ENCODE data around the gene FHAD1. TPM values are rescaled to one million over a fixed set of nuclear protein-coding genes. Genes with fewer than 3 reads are reported as not detected.

Gene FHAD1
- polyA plus RNA-seq, 1 of the 3 experiments (the other 2 are of a cell fraction): 0.48 TPM

DNA sequence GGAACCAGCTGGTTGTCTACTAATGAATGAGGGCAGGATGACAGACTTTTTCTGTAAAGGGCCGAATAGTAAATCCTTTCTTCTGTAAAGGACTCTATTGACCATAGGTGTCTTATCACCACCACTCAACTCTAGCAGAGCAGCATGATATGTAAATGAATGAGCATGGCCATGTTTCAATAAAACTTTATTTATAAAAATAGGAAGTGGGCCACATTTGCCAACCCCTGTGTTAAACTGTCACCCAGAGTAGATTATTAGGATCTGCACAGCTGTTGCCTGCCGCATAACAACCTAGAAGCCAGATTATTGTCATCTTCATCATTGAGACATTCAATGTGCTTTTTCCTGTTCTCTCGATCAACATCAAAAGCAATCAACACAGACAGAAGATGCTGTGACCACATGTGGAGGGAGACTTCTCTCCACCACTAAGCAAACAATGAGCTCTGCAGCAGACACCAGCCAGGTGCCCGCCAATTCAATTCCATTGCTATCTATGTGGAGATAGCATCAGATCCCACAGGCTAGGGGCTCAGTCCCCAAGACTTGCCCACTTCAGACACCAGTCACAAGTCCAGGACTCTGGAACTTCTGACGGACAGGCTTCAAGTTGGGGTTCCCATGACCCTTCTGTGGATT lies 155.9 kb downstream of the FHAD1 start:
- Histone ChIP-seq H3K27ac (ENCODE audit: low read depth in 2 of 2, low read length in 1 of 2) (no peak overlapping the region), H4K20me1 (ENCODE audit: insufficient read depth) (no peaks in the 10 kb centered on the region), H3K36me3 (replicated peaks in 1 of 2; ENCODE audit: control insufficient read depth in 1 of 2, insufficient read depth in 2 of 2, low read length in 1 of 2) (no peaks in the 10 kb centered on the region), H3K4me3 (ENCODE audit: low read depth in 2 of 2, low read length in 1 of 2) (no peak overlapping the region), H3K4me1 (ENCODE audit: control insufficient read depth in 1 of 2, insufficient read depth in 2 of 2, low read depth in 1 of 2, low read length in 1 of 2) (peaks cover 10 to 13% of the 10 kb centered on the region in 2 experiments; a peak in 3 of 4 replicates), H3F3A (replicated peaks; ENCODE audit: insufficient read depth) (peaks cover 9% of the 10 kb centered on the region), H3K79me2 (ENCODE audit: insufficient read depth) (no peaks in the 10 kb centered on the region), H2AFZ (ENCODE audit: low read depth) (no peak overlapping the region), H3K9me3 (no peaks in the 10 kb centered on the region), H3K27me3 (ENCODE audit: insufficient read depth) (no peaks in the 10 kb centered on the region), H3K9me2 (no peaks in the 10 kb centered on the region), H3K9ac (no peak overlapping the region), H3K4me2 (no peak overlapping the region)
- WGBS (ENCODE audit: low lambda C conversion rate): 100% methylated on average over 5 of the region's 5 CpGs
- no peak for DNase-seq
- CTCF ChIA-PET: interaction anchor here (0.8 to 2.6 kb wide), 3 partner anchors 11 to 79 kb away, joined by 3 to 7 read pairs (median 4); no protein-coding TSS in a partner anchor
- TF ChIP-seq RAD21 (IDR thresholded peaks at IDR 0.05; ENCODE audit: low read length): no peak
- TF ChIP-seq RFX5 (IDR thresholded peaks at IDR 0.05; ENCODE audit: low read length): no peak
- TF ChIP-seq TCF12 (IDR thresholded peaks at IDR 0.05): no peak
- TF ChIP-seq GATA2 (CRISPR knock-in tag; IDR thresholded peaks at IDR 0.05): no peak
- no peak for TF ChIP-seq POLR2AphosphoS5 (IDR thresholded peaks at IDR 0.05; ENCODE audit: low read depth, low read length)
- TF ChIP-seq, protein P1, sequence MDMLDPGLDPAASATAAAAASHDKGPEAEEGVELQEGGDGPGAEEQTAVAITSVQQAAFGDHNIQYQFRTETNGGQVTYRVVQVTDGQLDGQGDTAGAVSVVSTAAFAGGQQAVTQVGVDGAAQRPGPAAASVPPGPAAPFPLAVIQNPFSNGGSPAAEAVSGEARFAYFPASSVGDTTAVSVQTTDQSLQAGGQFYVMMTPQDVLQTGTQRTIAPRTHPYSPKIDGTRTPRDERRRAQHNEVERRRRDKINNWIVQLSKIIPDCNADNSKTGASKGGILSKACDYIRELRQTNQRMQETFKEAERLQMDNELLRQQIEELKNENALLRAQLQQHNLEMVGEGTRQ (IDR thresholded peaks at IDR 0.05; ENCODE audit: borderline replicate concordance, low read depth, low read length): no peak
- no peak for TF ChIP-seq EZH2phosphoT487 (IDR thresholded peaks at IDR 0.05; ENCODE audit: borderline replicate concordance, low read depth)
- TF ChIP-seq JUND (IDR thresholded peaks at IDR 0.05): no peak
- no peak for TF ChIP-seq SMC3 (IDR thresholded peaks at IDR 0.05; ENCODE audit: low read depth, low read length)
- no peak for TF ChIP-seq RXRA (IDR thresholded peaks at IDR 0.05; ENCODE audit: borderline replicate concordance, low read depth)
- TF ChIP-seq MXI1 (IDR thresholded peaks at IDR 0.05; ENCODE audit: low read depth, low read length): no peak
- no peak for TF ChIP-seq YY1 (IDR thresholded peaks at IDR 0.05; ENCODE audit: low read depth)
- TF ChIP-seq NFIC (IDR thresholded peaks at IDR 0.05; ENCODE audit: borderline replicate concordance): no peak
- TF ChIP-seq CHD2 (IDR thresholded peaks at IDR 0.05; ENCODE audit: low read length, partially characterized antibody): no peak
- TF ChIP-seq, protein P2, sequence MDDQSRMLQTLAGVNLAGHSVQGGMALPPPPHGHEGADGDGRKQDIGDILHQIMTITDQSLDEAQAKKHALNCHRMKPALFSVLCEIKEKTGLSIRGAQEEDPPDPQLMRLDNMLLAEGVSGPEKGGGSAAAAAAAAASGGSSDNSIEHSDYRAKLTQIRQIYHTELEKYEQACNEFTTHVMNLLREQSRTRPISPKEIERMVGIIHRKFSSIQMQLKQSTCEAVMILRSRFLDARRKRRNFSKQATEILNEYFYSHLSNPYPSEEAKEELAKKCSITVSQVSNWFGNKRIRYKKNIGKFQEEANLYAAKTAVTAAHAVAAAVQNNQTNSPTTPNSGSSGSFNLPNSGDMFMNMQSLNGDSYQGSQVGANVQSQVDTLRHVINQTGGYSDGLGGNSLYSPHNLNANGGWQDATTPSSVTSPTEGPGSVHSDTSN (IDR thresholded peaks at IDR 0.05): no peak
- TF ChIP-seq EP300 (IDR thresholded peaks at IDR 0.05; ENCODE audit: borderline replicate concordance in 1 of 2, low read depth in 1 of 2, low read length in 1 of 2): no peak
- no peak for TF ChIP-seq RCOR1 (IDR thresholded peaks at IDR 0.05; ENCODE audit: low read length)
- TF ChIP-seq, protein P3, sequence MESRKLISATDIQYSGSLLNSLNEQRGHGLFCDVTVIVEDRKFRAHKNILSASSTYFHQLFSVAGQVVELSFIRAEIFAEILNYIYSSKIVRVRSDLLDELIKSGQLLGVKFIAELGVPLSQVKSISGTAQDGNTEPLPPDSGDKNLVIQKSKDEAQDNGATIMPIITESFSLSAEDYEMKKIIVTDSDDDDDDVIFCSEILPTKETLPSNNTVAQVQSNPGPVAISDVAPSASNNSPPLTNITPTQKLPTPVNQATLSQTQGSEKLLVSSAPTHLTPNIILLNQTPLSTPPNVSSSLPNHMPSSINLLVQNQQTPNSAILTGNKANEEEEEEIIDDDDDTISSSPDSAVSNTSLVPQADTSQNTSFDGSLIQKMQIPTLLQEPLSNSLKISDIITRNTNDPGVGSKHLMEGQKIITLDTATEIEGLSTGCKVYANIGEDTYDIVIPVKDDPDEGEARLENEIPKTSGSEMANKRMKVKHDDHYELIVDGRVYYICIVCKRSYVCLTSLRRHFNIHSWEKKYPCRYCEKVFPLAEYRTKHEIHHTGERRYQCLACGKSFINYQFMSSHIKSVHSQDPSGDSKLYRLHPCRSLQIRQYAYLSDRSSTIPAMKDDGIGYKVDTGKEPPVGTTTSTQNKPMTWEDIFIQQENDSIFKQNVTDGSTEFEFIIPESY (IDR thresholded peaks at IDR 0.05; ENCODE audit: borderline replicate concordance, low read depth): no peak
- TF ChIP-seq, protein P4, sequence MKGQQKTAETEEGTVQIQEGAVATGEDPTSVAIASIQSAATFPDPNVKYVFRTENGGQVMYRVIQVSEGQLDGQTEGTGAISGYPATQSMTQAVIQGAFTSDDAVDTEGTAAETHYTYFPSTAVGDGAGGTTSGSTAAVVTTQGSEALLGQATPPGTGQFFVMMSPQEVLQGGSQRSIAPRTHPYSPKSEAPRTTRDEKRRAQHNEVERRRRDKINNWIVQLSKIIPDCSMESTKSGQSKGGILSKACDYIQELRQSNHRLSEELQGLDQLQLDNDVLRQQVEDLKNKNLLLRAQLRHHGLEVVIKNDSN (IDR thresholded peaks at IDR 0.05; ENCODE audit: borderline replicate concordance, low read depth): no peak
- TF ChIP-seq FOXJ3 (CRISPR knock-in tag; IDR thresholded peaks at IDR 0.05): no peak
- POLR2A ChIA-PET: no interaction called here

Measured in SK-N-SH (cell line).